Liver (tissue), 9 donors: Measurements from ENCODE around the gene PHYHD1. TPM values are rescaled to one million over a fixed set of nuclear protein-coding genes. Genes with fewer than 3 reads are reported as not detected.

ENCODE experiments used
- DNase-seq: peaks from one replicate; pipeline ENCODE4 v3.0.0-alpha.2; 2017; ENCODE audit warnings: low spot score
- H3K27ac ChIP-seq, 2 donors: one replicate each; pipeline ENCODE4 v1.7.0; 2013; ENCODE audit warnings: inconsistent platforms in 2 of 2, low read length in 2 of 2, control low read depth in 1 of 2, low read depth in 1 of 2, mild to moderate bottlenecking in 1 of 2
- H3K27me3 ChIP-seq, 4 donors: one replicate each; pipeline versions ENCODE4 v1.6.1 to v1.7.0; 2013; ENCODE audit warnings: low read length in 3 of 4, inconsistent platforms in 1 of 4, mild to moderate bottlenecking in 1 of 4, moderate library complexity in 1 of 4; ENCODE audit not compliant: control insufficient read depth in 4 of 4, insufficient read depth in 4 of 4
- H3K36me3 ChIP-seq, 4 donors: one replicate each; pipeline versions ENCODE4 v1.6.1 to v1.7.0; 2013; ENCODE audit warnings: low read length in 3 of 4, mild to moderate bottlenecking in 3 of 4, low read depth in 1 of 4, moderate library complexity in 1 of 4; ENCODE audit not compliant: control insufficient read depth in 4 of 4, insufficient read depth in 3 of 4
- H3K4me1 ChIP-seq, 4 donors: one replicate each; pipeline versions ENCODE4 v1.6.1 to v1.7.0; 2013; ENCODE audit warnings: low read length in 3 of 4, mild to moderate bottlenecking in 3 of 4, moderate library complexity in 1 of 4; ENCODE audit not compliant: control insufficient read depth in 4 of 4, insufficient read depth in 4 of 4
- H3K4me3 ChIP-seq, 3 donors: one replicate each; pipeline versions ENCODE4 v1.6.1 to v1.7.0; 2013; ENCODE audit warnings: low read length in 3 of 3, control low read depth in 1 of 3, low read depth in 1 of 3, mild to moderate bottlenecking in 1 of 3
- H3K9ac ChIP-seq, 2 donors: one replicate each; pipeline ENCODE4 v1.7.0; 2013; ENCODE audit warnings: low read length in 2 of 2, mild to moderate bottlenecking in 2 of 2, moderate library complexity in 2 of 2, control low read depth in 1 of 2, low read depth in 1 of 2
- H3K9me3 ChIP-seq, 4 donors: one replicate each; pipeline versions ENCODE4 v1.6.1 to v1.7.0; 2013; ENCODE audit warnings: low read length in 3 of 4; ENCODE audit not compliant: control insufficient read depth in 4 of 4
- EGR1 ChIP-seq, 2 donors: IDR thresholded peaks; 2 replicates each; pipeline ENCODE4 v1.6.1; 2016 to 2018; ENCODE audit warnings: antibody characterized with exemption in 2 of 2, low read depth in 2 of 2
- FOXA1 ChIP-seq: IDR thresholded peaks from 2 replicates; pipeline ENCODE4 v1.6.1; 2016; ENCODE audit warnings: antibody characterized with exemption
- FOXA2 ChIP-seq: IDR thresholded peaks from 2 replicates; pipeline ENCODE4 v1.6.1; 2016; ENCODE audit warnings: antibody characterized with exemption
- GABPA ChIP-seq, 2 donors: IDR thresholded peaks in 1 of 2; conservative IDR thresholded peaks in 1 of 2; 2 replicates each; pipeline ENCODE4 v1.6.1; 2016; ENCODE audit warnings: antibody characterized with exemption in 2 of 2, mild to moderate bottlenecking in 1 of 2, moderate library complexity in 1 of 2
- HNF4A ChIP-seq, 2 donors: conservative IDR thresholded peaks; 2 replicates each; pipeline ENCODE4 v1.6.1; 2016; ENCODE audit warnings: antibody characterized with exemption in 2 of 2, mild to moderate bottlenecking in 2 of 2
- HNF4G ChIP-seq: IDR thresholded peaks from 2 replicates; pipeline ENCODE4 v1.6.1; 2016; ENCODE audit warnings: antibody characterized with exemption
- JUND ChIP-seq, 2 donors: IDR thresholded peaks; 2 replicates each; pipeline ENCODE4 v1.6.1; 2016; ENCODE audit warnings: antibody characterized with exemption in 2 of 2
- NR2F2 ChIP-seq: IDR thresholded peaks from 2 replicates; pipeline ENCODE4 v1.6.1; 2016; ENCODE audit warnings: antibody characterized with exemption
- RAD21 ChIP-seq, 2 donors: IDR thresholded peaks; 2 replicates each; pipeline ENCODE4 v1.6.1; 2016; ENCODE audit warnings: antibody characterized with exemption in 2 of 2, mild to moderate bottlenecking in 2 of 2
- REST ChIP-seq: IDR thresholded peaks from 2 replicates; pipeline ENCODE4 v1.6.1; 2016; ENCODE audit warnings: antibody characterized with exemption, mild to moderate bottlenecking
- RXRA ChIP-seq, 2 donors: IDR thresholded peaks; 2 replicates each; pipeline ENCODE4 v1.6.1; 2017 to 2018; ENCODE audit warnings: antibody characterized with exemption in 2 of 2, mild to moderate bottlenecking in 1 of 2
- SP1 ChIP-seq: IDR thresholded peaks from 2 replicates; pipeline ENCODE4 v1.6.1; 2018; ENCODE audit warnings: antibody characterized with exemption, mild to moderate bottlenecking
- TAF1 ChIP-seq: conservative IDR thresholded peaks from 2 replicates; pipeline ENCODE4 v1.6.1; 2016; ENCODE audit warnings: antibody characterized with exemption, mild to moderate bottlenecking
- YY1 ChIP-seq: IDR thresholded peaks from 2 replicates; pipeline ENCODE4 v1.6.1; 2016; ENCODE audit warnings: antibody characterized with exemption, mild to moderate bottlenecking
- WGBS: extraction: QIAGEN DNeasy Blood & Tissue Kit; methylation state at CpG from one replicate; pipeline ENCODE4 v1.1.7; 2013; 5-methylcytosine and 5-hydroxymethylcytosine counted together
- polyA plus RNA-seq, 2 donors: library from polyadenylated mRNA; stranded (reverse) in 1 of 2; unstranded in 1 of 2; fragments of 200-250 nt in 1 of 2; fragments of >200 nt in 1 of 2; fragmentation: Nextera tagmentation in 1 of 2; extraction: Ambion mirVana in 1 of 2; gene quantifications; one replicate each; pipeline versions ENCODE4 v1.2.1 to v1.2.3, GENCODE V29; 2013 to 2015
- total RNA-seq, 2 donors: library from RNA; depleted of rRNA; stranded (reverse); fragments of >200 nt; gene quantifications; one replicate each; pipeline ENCODE4 v1.2.3, GENCODE V29; 2014
- TF ChIP-seq, protein P1 (sequence below): IDR thresholded peaks from 2 replicates; pipeline ENCODE4 v1.6.1; 2016; ENCODE audit warnings: antibody characterized with exemption
- TF ChIP-seq, protein P2 (sequence below): IDR thresholded peaks from 2 replicates; pipeline ENCODE4 v1.6.1; 2016; ENCODE audit warnings: antibody characterized with exemption
- TF ChIP-seq, protein P3 (sequence below): fragments of 150-350 bp; IDR thresholded peaks from 2 replicates; pipeline ENCODE4 v1.5.1; 2017; ENCODE audit warnings: improper control_type of control experiment, low read depth, low read length; ENCODE audit not compliant: missing input control
- TF ChIP-seq, protein P4 (sequence below): IDR thresholded peaks from 2 replicates; pipeline ENCODE4 v1.6.1; 2016; ENCODE audit warnings: antibody characterized with exemption
- donor health status: healthy.
- donor health status: healthy.
- donor health status: healthy.
- donor health status: healthy.
- donor health status: healthy.

The PHYHD1 gene
- total RNA-seq (10 to 100 TPM in 1 of 2 donors, 1 to 10 TPM in 1; 9.2 to 28.4 TPM), polyA plus RNA-seq (10 to 100 TPM; 34.2 to 72.8 TPM)

DNA sequence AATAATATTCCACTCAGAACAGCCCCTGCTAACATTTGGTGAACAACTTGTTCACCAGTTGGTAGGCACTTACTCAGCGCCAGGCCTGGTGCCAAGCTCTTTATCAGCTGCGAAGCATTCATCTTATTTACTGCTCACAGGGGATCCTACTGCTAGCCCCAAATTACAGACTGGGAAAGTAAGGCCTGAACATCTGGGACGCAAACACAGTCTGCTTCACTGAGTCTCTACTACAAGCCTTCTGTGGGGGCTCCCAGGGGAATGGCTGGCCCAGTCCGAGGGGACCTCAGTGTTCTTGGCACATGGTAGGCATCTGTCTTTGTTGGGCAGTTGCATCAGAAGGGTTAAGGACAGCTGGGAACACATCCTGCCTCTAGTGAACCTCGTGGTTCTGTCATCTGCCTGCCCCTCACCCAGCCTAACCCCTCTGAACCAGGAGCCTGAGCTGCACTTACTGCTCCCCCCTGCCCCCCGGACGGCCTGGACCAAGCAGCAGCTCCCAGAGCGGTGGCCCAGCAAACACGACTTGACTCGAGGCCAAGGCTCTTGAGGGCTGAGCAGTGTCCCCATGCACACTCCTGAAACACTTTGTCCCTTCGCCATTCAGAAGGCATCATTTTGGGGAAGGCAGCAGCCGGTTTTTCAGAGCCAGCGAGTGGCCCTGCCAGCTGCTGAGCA lies at the start of gene PHYHD1:
Gene PHYHD1 (plus strand): TSS at position 602 of the 678 bp plus-strand sequence. CDS start 1,342 bp downstream, outside the sequence.
- Histone ChIP-seq H3K36me3 (peaks cover 0 to 2% (median 0%) of the 10 kb centered on the region in 4 donors), H3K27me3 (no peaks in the 10 kb centered on the region), H3K9me3 (no peaks in the 10 kb centered on the region), H3K27ac (peak within 1 kb of the TSS; percentile 81 to 86), H3K4me1 (peaks cover 9 to 55% (median 36%) of the 10 kb centered on the region in 4 donors), H3K4me3 (peak within 1 kb of the TSS in 2 of 3 donors; percentile 69 to 85), H3K9ac (peak within 1 kb of the TSS; percentile 32 to 54)
- no peak for DNase-seq
- TF ChIP-seq, protein P1, sequence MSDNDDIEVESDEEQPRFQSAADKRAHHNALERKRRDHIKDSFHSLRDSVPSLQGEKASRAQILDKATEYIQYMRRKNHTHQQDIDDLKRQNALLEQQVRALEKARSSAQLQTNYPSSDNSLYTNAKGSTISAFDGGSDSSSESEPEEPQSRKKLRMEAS = peak; percentile 69
- TF ChIP-seq NR2F2 (peak; percentile 45), HNF4G (no peak), HNF4A (conservative IDR thresholded peaks at IDR 0.05) (peak in 1 of 2 donors; percentile 46), TAF1 (peak; percentile 43), SP1 (peak; percentile 75), FOXA2 (no peak), EGR1 (IDR thresholded peaks at IDR 0.05; ENCODE audit: low read depth in 2 of 2) (no peak), GABPA (IDR thresholded peaks at IDR 0.05 in 1 of 2, conservative IDR thresholded peaks at IDR 0.05 in 1 of 2) (no peak), RXRA (IDR thresholded peaks at IDR 0.05) (peak; percentile 76 to 87), FOXA1 (no peak), RAD21 (IDR thresholded peaks at IDR 0.05) (no peak), JUND (IDR thresholded peaks at IDR 0.05) (no peak), YY1 (no peak), REST (no peak)
- TF ChIP-seq, protein P2, sequence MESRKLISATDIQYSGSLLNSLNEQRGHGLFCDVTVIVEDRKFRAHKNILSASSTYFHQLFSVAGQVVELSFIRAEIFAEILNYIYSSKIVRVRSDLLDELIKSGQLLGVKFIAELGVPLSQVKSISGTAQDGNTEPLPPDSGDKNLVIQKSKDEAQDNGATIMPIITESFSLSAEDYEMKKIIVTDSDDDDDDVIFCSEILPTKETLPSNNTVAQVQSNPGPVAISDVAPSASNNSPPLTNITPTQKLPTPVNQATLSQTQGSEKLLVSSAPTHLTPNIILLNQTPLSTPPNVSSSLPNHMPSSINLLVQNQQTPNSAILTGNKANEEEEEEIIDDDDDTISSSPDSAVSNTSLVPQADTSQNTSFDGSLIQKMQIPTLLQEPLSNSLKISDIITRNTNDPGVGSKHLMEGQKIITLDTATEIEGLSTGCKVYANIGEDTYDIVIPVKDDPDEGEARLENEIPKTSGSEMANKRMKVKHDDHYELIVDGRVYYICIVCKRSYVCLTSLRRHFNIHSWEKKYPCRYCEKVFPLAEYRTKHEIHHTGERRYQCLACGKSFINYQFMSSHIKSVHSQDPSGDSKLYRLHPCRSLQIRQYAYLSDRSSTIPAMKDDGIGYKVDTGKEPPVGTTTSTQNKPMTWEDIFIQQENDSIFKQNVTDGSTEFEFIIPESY = no peak
- TF ChIP-seq, protein P3, sequence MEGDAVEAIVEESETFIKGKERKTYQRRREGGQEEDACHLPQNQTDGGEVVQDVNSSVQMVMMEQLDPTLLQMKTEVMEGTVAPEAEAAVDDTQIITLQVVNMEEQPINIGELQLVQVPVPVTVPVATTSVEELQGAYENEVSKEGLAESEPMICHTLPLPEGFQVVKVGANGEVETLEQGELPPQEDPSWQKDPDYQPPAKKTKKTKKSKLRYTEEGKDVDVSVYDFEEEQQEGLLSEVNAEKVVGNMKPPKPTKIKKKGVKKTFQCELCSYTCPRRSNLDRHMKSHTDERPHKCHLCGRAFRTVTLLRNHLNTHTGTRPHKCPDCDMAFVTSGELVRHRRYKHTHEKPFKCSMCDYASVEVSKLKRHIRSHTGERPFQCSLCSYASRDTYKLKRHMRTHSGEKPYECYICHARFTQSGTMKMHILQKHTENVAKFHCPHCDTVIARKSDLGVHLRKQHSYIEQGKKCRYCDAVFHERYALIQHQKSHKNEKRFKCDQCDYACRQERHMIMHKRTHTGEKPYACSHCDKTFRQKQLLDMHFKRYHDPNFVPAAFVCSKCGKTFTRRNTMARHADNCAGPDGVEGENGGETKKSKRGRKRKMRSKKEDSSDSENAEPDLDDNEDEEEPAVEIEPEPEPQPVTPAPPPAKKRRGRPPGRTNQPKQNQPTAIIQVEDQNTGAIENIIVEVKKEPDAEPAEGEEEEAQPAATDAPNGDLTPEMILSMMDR = no peak
- TF ChIP-seq, protein P4, sequence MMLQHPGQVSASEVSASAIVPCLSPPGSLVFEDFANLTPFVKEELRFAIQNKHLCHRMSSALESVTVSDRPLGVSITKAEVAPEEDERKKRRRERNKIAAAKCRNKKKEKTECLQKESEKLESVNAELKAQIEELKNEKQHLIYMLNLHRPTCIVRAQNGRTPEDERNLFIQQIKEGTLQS = peak; percentile 34
- 29% methylated on average over 13 of the region's 13 CpGs for WGBS
